ENCODE results near the gene GTSF1L. TPM values are rescaled to one million over a fixed set of nuclear protein-coding genes. Genes with fewer than 3 reads are reported as not detected.

GTSF1L gene
- total RNA-seq, 1 donor from 2014 or later = not detected

GRCh38 chr20:43691928-43692524, 34.8 kb downstream of the GTSF1L start:
- DNase-seq (ENCODE audit: low read depth) = no peak
- no peak overlapping the region for H3K4me3 ChIP-seq (ENCODE audit: low read depth, low read length)
- TF ChIP-seq CTCF (conservative IDR thresholded peaks at IDR 0.05; ENCODE audit: low read depth, low read length) = peak; percentile 83

GRCh38 chr20:43690943-43691598, 35.7 kb downstream of the GTSF1L start:
- DNase-seq (ENCODE audit: low read depth) = no peak
- H3K4me3 ChIP-seq (ENCODE audit: low read depth, low read length) = no peak overlapping the region
- TF ChIP-seq CTCF (conservative IDR thresholded peaks at IDR 0.05; ENCODE audit: low read depth, low read length) = no peak

GRCh38 chr20:43689165-43689564, 37.6 kb downstream of the GTSF1L start:
- H3K4me3 ChIP-seq (ENCODE audit: low read depth, low read length) = no peak overlapping the region
- TF ChIP-seq CTCF (conservative IDR thresholded peaks at IDR 0.05; ENCODE audit: low read depth, low read length) = no peak
- DNase-seq (ENCODE audit: low read depth) = no peak

GRCh38 chr20:43686820-43687219, 40.0 kb downstream of the GTSF1L start:
- no peak overlapping the region for H3K4me3 ChIP-seq (ENCODE audit: low read depth, low read length)
- no peak for DNase-seq (ENCODE audit: low read depth)
- no peak for TF ChIP-seq CTCF (conservative IDR thresholded peaks at IDR 0.05; ENCODE audit: low read depth, low read length)

GRCh38 chr20:43682446-43682845, 44.4 kb downstream of the GTSF1L start:
- no peak for TF ChIP-seq CTCF (conservative IDR thresholded peaks at IDR 0.05; ENCODE audit: low read depth, low read length)
- H3K4me3 ChIP-seq (ENCODE audit: low read depth, low read length) = no peak overlapping the region
- no peak for DNase-seq (ENCODE audit: low read depth)

- H3K4me3 ChIP-seq (ENCODE audit: low read depth, low read length) = no peak overlapping the region
Observed at GRCh38 chr20:43681991-43682410, 44.8 kb downstream of the GTSF1L start.

More at GRCh38 chr20:43681991-43682410, 44.8 kb downstream of the GTSF1L start:
- DNase-seq (ENCODE audit: low read depth) = no peak
- no peak for TF ChIP-seq CTCF (conservative IDR thresholded peaks at IDR 0.05; ENCODE audit: low read depth, low read length)
